Urinary bladder (tissue), 4 donors: ENCODE data around the gene DACT2. TPM values are rescaled to one million over a fixed set of nuclear protein-coding genes. Genes with fewer than 3 reads are reported as not detected.
"Not testable (repeated sequence)": the region's sequence is repeated elsewhere in the genome, so short reads cannot be mapped to it uniquely, and the experiment has no call there.

Source experiments
- DNase-seq: peaks from one replicate; pipeline ENCODE4 v3.0.0-alpha.2; 2015; ENCODE audit errors: extremely low spot score
- H3K27ac ChIP-seq: one replicate; pipeline ENCODE4 v1.5.1; 2013; ENCODE audit warnings: low read depth, mild to moderate bottlenecking, moderate library complexity
- H3K36me3 ChIP-seq: one replicate; pipeline ENCODE4 v1.6.1; 2013; ENCODE audit warnings: mild to moderate bottlenecking, moderate library complexity; ENCODE audit not compliant: insufficient read depth
- H3K4me1 ChIP-seq: one replicate; pipeline ENCODE4 v1.6.1; 2013; ENCODE audit warnings: mild to moderate bottlenecking, moderate library complexity; ENCODE audit not compliant: insufficient read depth
- H3K4me3 ChIP-seq: one replicate; pipeline ENCODE4 v1.5.1; 2013; ENCODE audit warnings: low read depth, low read length
- WGBS: extraction: QIAGEN DNeasy Blood & Tissue Kit; methylation state at CpG from one replicate; pipeline ENCODE4 v1.1.7; 2013; 5-methylcytosine and 5-hydroxymethylcytosine counted together
- polyA plus RNA-seq: library from polyadenylated mRNA; stranded (reverse); fragments of 200-250 nt; gene quantifications from one replicate; pipeline ENCODE4 v1.2.3, GENCODE V29; 2013
- total RNA-seq: library from RNA; depleted of rRNA; stranded (reverse); fragments of >200 nt; gene quantifications from one replicate; pipeline ENCODE4 v1.2.3, GENCODE V29; 2014
- donor health status: healthy with polysubstance abuse.
- donor health status: healthy.

DACT2 gene
- total and polyA plus RNA-seq, 2 donors: 0.60 to 4.0 TPM

GRCh38 chr6:168359794-168360193 is 40.2 kb upstream of the DACT2 start:
- Histone ChIP-seq H3K36me3 (no peaks in the 10 kb centered on the region), H3K27ac (no peak overlapping the region), H3K4me1 (no peaks in the 10 kb centered on the region), H3K4me3 (no peak overlapping the region)
- WGBS: 84% methylated on average over 14 of the region's 14 CpGs
- no peak for DNase-seq

- no peak overlapping the region for H3K27ac ChIP-seq
- H3K4me3 ChIP-seq: no peak overlapping the region
- DNase-seq: no peak
- WGBS: 90% methylated on average over 15 of the region's 20 CpGs
- no peaks in the 10 kb centered on the region for H3K36me3 ChIP-seq
- H3K4me1 ChIP-seq: no peaks in the 10 kb centered on the region
Observed at GRCh38 chr6:168358842-168359420, 39.4 kb upstream of the DACT2 start.

- not testable (repeated sequence) for H3K36me3 ChIP-seq, DNase-seq, H3K4me3 ChIP-seq, H3K27ac ChIP-seq, H3K4me1 ChIP-seq
- 96% methylated on average over 20 of the region's 20 CpGs for WGBS
Observed at GRCh38 chr6:168356872-168357271, 37.3 kb upstream of the DACT2 start.

GRCh38 chr6:168355716-168356522 is 36.3 kb upstream of the DACT2 start:
- H3K27ac ChIP-seq: no peak overlapping the region
- no peaks in the 10 kb centered on the region for H3K36me3 ChIP-seq
- 42% methylated on average over 28 of the region's 28 CpGs for WGBS
- no peak for DNase-seq
- no peak overlapping the region for H3K4me3 ChIP-seq
- H3K4me1 ChIP-seq: no peaks in the 10 kb centered on the region

GRCh38 chr6:168354338-168354737 is 34.8 kb upstream of the DACT2 start:
- Histone ChIP-seq H3K4me1 (no peaks in the 10 kb centered on the region), H3K27ac (no peak overlapping the region), H3K4me3 (no peak overlapping the region), H3K36me3 (no peaks in the 10 kb centered on the region)
- WGBS: 84% methylated on average over 10 of the region's 10 CpGs
- no peak for DNase-seq

- Histone ChIP-seq H3K4me1 (no peaks in the 10 kb centered on the region), H3K36me3 (no peaks in the 10 kb centered on the region), H3K27ac (no peak overlapping the region), H3K4me3 (no peak overlapping the region)
- WGBS: 93% methylated on average over 9 of the region's 9 CpGs
- DNase-seq: no peak
Observed at GRCh38 chr6:168353041-168353440, 33.5 kb upstream of the DACT2 start.

GRCh38 chr6:168352096-168352495 is 32.5 kb upstream of the DACT2 start:
- Histone ChIP-seq H3K4me3 (no peak overlapping the region), H3K27ac (no peak overlapping the region), H3K36me3 (no peaks in the 10 kb centered on the region), H3K4me1 (no peaks in the 10 kb centered on the region)
- DNase-seq: no peak
- 75% methylated on average over 5 of the region's 5 CpGs for WGBS

GRCh38 chr6:168349718-168350210 is 30.2 kb upstream of the DACT2 start:
- H3K4me1 ChIP-seq: no peaks in the 10 kb centered on the region
- no peak overlapping the region for H3K4me3 ChIP-seq
- no peak overlapping the region for H3K27ac ChIP-seq
- DNase-seq: no peak
- H3K36me3 ChIP-seq: no peaks in the 10 kb centered on the region
- 78% methylated on average over 4 of the region's 4 CpGs for WGBS

- H3K4me3 ChIP-seq: no peak overlapping the region
- no peaks in the 10 kb centered on the region for H3K4me1 ChIP-seq
- 84% methylated on average over 8 of the region's 8 CpGs for whole genome bisulfite sequencing
- no peak for DNase-seq
- H3K36me3 ChIP-seq: no peaks in the 10 kb centered on the region
- H3K27ac ChIP-seq: no peak overlapping the region
Observed at GRCh38 chr6:168348186-168348585, 28.6 kb upstream of the DACT2 start.

GRCh38 chr6:168347615-168348014 is 28.0 kb upstream of the DACT2 start:
- no peaks in the 10 kb centered on the region for H3K4me1 ChIP-seq
- DNase-seq: no peak
- H3K27ac ChIP-seq: no peak overlapping the region
- H3K36me3 ChIP-seq: no peaks in the 10 kb centered on the region
- 95% methylated on average over 17 of the region's 17 CpGs for WGBS
- H3K4me3 ChIP-seq: no peak overlapping the region

- Histone ChIP-seq H3K4me1 (no peaks in the 10 kb centered on the region), H3K36me3 (no peaks in the 10 kb centered on the region), H3K27ac (no peak overlapping the region), H3K4me3 (no peak overlapping the region)
- WGBS: 91% methylated on average over 7 of the region's 7 CpGs
- DNase-seq: no peak
Observed at GRCh38 chr6:168347053-168347452, 27.5 kb upstream of the DACT2 start.

GRCh38 chr6:168345896-168346754 is 26.5 kb upstream of the DACT2 start:
- no peaks in the 10 kb centered on the region for H3K36me3 ChIP-seq
- DNase-seq: no peak
- WGBS: 60% methylated on average over 32 of the region's 33 CpGs
- H3K4me3 ChIP-seq: no peak overlapping the region
- no peaks in the 10 kb centered on the region for H3K4me1 ChIP-seq
- no peak overlapping the region for H3K27ac ChIP-seq

- H3K36me3 ChIP-seq: no peaks in the 10 kb centered on the region
- no peak overlapping the region for H3K27ac ChIP-seq
- no peak for DNase-seq
- 87% methylated on average over 18 of the region's 18 CpGs for WGBS
- H3K4me1 ChIP-seq: no peaks in the 10 kb centered on the region
- no peak overlapping the region for H3K4me3 ChIP-seq
Observed at GRCh38 chr6:168345266-168345665, 25.7 kb upstream of the DACT2 start.
